ENCODE measurements around the gene AP3B1.
A peak's percentile ranks its signal among the peaks of the same experiment; 100 is the strongest.
"Not testable (repeated sequence)": the region's sequence is repeated elsewhere in the genome, so short reads cannot be mapped to it uniquely, and the experiment has no call there.

Gene AP3B1

GRCh38 chr5:78056901-78057514, 237.5 kb downstream of the AP3B1 start:
- H3K4me3 Mint-ChIP-seq = no peak overlapping the region
- H3K27ac Mint-ChIP-seq = no peak overlapping the region
- H3K36me3 Mint-ChIP-seq (ENCODE audit: low read depth) = no peaks in the 10 kb centered on the region
- DNase-seq = no peak
- H3K9me3 Mint-ChIP-seq = no peaks in the 10 kb centered on the region
- H3K4me1 Mint-ChIP-seq = peaks cover 17% of the 10 kb centered on the region
- peak; percentile 13 for TF ChIP-seq CTCF (IDR thresholded peaks at IDR 0.05)
- no peaks in the 10 kb centered on the region for H3K27me3 Mint-ChIP-seq (ENCODE audit: low read depth, poor library complexity)

GRCh38 chr5:78056053-78056452, 238.4 kb downstream of the AP3B1 start:
- H3K4me3 Mint-ChIP-seq = no peak overlapping the region
- H3K4me1 Mint-ChIP-seq = peaks cover 9% of the 10 kb centered on the region
- H3K27ac Mint-ChIP-seq = no peak overlapping the region
- no peak for DNase-seq
- no peaks in the 10 kb centered on the region for H3K36me3 Mint-ChIP-seq (ENCODE audit: low read depth)
- no peak for TF ChIP-seq CTCF (IDR thresholded peaks at IDR 0.05)
- no peaks in the 10 kb centered on the region for H3K27me3 Mint-ChIP-seq (ENCODE audit: low read depth, poor library complexity)
- no peaks in the 10 kb centered on the region for H3K9me3 Mint-ChIP-seq

GRCh38 chr5:78050888-78051287, 243.6 kb downstream of the AP3B1 start:
- no peak for DNase-seq
- Mint-ChIP-seq H3K9me3 (peaks cover 6% of the 10 kb centered on the region), H3K4me1 (peaks cover 10% of the 10 kb centered on the region), H3K4me3 (no peak overlapping the region), H3K36me3 (ENCODE audit: low read depth) (peaks cover 12% of the 10 kb centered on the region), H3K27me3 (ENCODE audit: low read depth, poor library complexity) (peaks cover 3% of the 10 kb centered on the region), H3K27ac (no peak overlapping the region)
- TF ChIP-seq CTCF (IDR thresholded peaks at IDR 0.05) = no peak

- H3K27ac Mint-ChIP-seq; H3K4me3 Mint-ChIP-seq; DNase-seq; H3K27me3 Mint-ChIP-seq (ENCODE audit: low read depth, poor library complexity); H3K9me3 Mint-ChIP-seq: not testable (repeated sequence)
- Mint-ChIP-seq H3K36me3 (ENCODE audit: low read depth) (peaks cover 28% of the 10 kb centered on the region), H3K4me1 (peaks cover 10% of the 10 kb centered on the region)
Measured at GRCh38 chr5:78046823-78047222, 247.7 kb downstream of the AP3B1 start.

- no peak for TF ChIP-seq CTCF (IDR thresholded peaks at IDR 0.05)
- Mint-ChIP-seq H3K27ac (no peak overlapping the region), H3K4me3 (no peak overlapping the region), H3K9me3 (peaks cover 6% of the 10 kb centered on the region), H3K36me3 (ENCODE audit: low read depth) (peaks cover 28% of the 10 kb centered on the region), H3K27me3 (ENCODE audit: low read depth, poor library complexity) (peaks cover 3% of the 10 kb centered on the region), H3K4me1 (peaks cover 10% of the 10 kb centered on the region)
- DNase-seq = no peak
Measured at GRCh38 chr5:78046006-78046405, 248.5 kb downstream of the AP3B1 start.

GRCh38 chr5:78041805-78042204, 252.7 kb downstream of the AP3B1 start:
- no peak for TF ChIP-seq CTCF (IDR thresholded peaks at IDR 0.05)
- no peak for DNase-seq
- no peaks in the 10 kb centered on the region for H3K27me3 Mint-ChIP-seq (ENCODE audit: low read depth, poor library complexity)
- no peak overlapping the region for H3K4me3 Mint-ChIP-seq
- H3K36me3 Mint-ChIP-seq (ENCODE audit: low read depth) = peaks cover 43% of the 10 kb centered on the region
- H3K4me1 Mint-ChIP-seq = no peaks in the 10 kb centered on the region
- H3K27ac Mint-ChIP-seq = no peak overlapping the region
- no peaks in the 10 kb centered on the region for H3K9me3 Mint-ChIP-seq
